Activated CD8-positive, alpha-beta memory T cell treated with anti-CD3 and anti-CD28 coated beads, Interleukin-2, amount 50 U/mL, for 24 hours (primary cell): ENCODE data around the gene DACT1.

ENCODE experiments used
- DNase-seq: peaks from one replicate; pipeline ENCODE4 v3.0.0-alpha.2; 2020; ENCODE audit errors: extremely low read depth

DACT1 gene

DNA sequence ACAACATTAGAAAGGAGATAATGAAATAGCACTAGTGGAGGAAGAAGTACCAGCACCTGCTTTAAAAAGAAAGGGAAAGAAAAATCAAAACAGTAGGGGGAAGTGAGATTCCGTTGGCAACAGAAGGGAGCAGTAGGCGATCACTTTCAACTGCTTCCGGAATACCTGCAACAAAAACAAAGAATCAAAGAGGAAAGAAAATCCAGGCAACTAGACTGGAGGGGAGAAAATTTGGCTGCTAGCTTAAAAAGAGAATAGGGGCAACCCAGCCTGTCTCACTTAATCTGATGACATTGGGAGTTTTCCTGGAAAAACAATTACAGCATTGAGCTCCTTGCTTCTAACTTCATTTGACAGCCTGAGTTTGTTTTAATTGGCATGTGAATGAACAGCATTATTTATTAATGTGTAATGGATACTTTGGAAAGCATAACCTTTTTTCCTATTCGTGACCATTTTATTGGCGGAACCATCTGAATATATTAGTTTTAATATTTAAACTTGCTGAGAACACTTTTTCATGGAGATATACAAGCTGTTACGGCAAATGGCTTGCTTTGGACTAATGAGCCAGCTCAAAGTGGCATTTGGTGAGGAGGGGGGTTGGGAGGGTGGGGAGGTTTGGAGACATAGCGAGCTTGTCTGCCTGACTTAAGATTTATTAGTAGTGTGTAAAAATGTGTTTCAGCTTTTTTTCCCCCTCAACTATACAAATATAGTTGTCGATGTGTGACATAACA lies 2.5 kb upstream of the DACT1 start:
- DNase-seq, result no peak

DNA sequence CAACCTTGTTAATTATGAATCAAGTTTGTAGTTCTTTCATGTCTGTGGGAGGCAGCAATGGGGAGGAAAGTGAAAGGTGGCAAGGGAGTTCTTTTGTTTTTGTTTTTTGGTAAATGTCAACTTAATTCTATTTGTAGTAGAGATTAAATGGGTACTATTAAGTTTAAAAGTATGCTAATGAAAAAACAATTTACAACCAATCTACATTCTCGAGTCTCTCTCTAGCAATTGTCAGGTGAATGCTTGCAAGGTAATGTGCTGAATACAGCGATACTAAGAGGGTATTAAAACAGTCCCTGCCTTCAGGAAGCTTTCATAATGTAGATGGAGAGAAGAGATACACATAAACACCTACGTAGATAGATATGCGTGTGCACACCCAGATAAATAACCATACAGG lies 1.6 kb upstream of the DACT1 start:
- DNase-seq, result no peak

DNA sequence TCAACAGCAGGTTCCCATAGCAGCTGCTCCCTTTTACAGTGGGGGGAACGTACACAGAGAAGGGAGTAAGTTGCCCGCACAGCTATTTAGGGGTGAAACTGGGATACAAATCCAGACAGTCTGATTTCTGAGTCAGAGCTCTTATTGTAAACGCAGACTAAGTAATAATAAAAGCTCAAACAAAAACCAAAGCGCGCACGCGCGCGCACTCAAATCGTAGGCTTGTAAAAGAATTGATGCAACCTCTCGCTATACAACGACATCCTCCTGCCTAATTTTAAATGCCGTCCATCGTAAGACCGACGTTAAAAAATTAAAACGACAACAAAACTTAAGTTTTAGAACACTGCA lies 747 bp upstream of the DACT1 start:
- no peak for DNase-seq

DNA sequence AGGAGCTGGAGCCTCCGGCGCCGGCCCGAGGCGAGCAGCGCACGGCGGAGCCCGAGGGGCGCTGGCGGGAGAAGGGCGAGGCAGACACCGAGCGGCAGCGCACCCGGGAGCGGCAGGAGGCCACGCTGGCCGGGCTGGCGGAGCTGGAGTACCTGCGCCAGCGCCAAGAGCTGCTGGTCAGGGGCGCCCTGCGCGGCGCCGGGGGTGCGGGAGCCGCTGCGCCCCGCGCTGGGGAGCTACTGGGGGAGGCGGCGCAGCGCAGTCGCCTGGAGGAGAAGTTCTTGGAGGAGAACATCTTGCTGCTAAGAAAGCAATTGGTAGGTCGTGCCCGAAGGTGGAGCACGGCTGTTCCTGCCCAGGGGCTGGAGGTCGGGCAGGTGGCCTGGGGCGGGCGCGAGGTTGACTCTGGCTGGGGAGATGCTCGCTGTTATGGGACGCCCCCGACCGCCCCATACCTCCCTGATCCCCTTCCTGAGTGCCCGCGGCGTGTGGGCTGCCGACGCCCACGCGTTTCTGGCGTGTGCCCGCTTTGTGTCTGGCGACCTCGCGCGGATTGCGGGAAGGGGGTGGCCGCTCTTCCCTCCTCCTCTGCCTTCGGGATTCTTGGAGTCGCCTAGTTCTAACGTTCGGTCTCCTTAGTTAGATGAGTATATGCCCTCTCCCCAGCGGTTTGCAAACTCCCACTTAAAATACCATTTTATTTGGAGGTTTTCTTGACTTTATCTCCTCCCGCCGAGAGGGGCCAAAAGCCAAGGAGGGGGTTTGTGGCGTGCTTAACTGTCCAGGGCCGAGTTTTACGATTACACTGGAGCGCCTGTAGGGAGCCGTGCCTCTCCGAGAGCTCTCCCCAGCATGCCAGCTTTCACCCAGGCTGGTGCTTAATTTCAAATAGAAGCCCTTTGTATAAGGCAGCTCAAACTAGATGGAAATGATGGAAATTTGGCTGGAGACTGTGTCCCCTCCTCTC lies 752 bp downstream of the DACT1 start:
- no peak for DNase-seq

DNA sequence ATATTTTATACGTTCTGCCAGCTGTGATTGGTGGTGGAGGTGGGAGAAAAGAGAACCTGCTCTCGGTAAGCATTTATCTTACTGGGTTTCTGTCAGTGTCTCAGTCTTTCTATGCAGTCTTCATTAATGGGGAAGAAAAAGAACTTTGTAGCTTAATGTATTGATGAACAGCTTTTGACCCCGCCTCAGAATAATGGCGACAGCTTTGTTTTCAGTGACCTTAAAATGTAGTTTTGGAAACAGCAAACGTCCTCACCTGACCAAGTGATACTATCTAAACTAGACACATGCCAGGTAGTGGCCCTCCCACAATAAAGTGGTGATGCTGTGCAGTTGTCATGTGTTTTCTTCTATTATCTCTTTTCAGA lies 1.4 kb downstream of the DACT1 start:
- DNase-seq, result no peak

DNA sequence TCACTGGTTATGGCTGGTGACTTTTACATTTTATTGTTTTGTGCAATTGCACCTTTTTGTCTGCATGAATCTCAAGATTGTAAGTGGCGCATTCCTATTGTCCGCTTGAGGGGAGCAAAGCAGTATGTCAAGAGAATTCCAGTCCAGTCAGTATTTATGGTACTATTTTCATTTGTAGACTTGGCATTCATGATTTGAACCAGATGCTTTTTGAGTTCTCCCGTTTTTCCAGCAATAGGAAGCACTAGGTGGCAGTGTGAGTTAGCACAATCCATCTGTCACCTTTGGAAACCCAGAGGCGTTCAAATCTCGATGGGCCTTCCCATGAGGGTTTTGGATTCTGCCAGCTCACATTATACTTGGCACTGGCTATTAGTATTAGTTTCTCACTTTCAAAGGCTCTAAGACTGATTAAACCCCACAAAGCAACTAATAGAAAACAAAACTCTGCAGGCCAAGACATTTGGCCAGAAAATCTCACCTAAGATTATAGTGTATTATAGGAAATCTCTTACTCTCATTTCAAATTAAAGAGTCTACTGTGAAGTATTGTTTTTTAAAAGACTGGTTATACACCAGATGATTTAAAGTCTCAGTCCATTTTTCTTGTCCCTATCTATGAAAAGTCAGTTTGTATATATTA lies 2.2 kb downstream of the DACT1 start:
- DNase-seq, result no peak

DNA sequence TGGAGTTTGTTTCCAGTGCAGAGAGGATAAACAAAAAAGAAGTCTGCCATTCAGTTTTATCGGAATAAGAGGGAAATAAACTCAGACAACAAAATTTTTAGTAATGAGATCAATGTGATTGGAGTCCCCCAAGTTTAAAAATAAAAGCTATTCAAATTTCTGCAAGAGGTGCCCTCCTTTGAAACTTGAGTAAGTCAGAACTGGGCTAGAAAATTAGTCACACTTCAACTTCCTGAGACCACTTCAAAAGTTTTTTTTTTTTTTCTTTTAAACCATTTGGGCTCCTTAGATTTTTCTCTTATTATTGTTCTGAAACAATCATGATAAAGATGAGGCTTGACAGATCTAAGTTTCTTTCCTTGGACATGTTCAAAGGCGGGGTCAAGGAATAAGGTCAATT lies 3.2 kb downstream of the DACT1 start:
- no peak for DNase-seq

DNA sequence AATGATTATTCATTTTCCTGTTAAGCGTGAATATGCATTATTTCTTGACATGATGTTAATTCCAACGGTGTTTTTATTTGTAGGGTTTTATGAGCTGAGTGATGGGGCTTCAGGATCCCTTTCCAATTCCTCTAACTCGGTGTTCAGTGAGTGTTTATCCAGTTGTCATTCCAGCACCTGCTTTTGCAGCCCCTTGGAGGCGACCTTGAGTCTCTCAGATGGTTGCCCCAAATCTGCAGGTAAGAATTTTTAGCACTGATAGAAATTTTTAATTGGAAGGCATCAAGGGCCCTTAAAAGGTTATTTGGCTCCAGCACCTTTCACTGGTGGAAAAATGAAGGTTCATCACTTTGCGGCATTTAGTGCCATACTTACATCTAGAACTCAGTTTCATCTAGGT lies 3.7 kb downstream of the DACT1 start:
- DNase-seq, result no peak

DNA sequence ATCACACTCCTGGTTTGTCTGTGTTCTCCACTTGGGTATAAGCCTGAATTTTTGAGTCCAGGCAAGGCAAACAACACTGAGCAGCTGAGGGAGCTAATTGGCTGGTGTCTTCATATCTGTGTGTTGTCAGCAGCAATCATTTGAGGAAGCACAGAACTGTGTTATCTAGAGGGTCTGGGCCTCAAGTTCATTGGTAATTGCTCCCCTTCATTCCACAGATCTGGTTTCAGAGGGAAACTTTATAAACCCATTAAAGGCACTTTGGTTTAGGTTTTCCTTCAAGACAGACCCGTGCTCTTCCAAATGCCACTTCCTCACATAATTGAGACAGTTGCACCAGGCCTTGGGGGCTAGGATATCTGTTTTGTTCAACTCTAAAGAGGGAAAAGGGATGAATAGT lies 5.6 kb downstream of the DACT1 start:
- DNase-seq, result no peak

DNA sequence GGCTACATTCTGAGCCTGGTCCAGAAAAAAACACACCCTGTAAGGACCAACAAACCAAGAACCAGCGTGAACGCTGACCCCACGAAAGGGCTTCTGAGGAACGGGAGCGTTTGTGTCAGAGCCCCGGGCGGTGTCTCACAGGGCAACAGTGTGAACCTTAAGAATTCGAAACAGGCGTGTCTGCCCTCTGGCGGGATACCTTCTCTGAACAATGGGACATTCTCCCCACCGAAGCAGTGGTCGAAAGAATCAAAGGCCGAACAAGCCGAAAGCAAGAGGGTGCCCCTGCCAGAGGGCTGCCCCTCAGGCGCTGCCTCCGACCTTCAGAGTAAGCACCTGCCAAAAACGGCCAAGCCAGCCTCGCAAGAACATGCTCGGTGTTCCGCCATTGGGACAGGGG lies 7.9 kb downstream of the DACT1 start:
- no peak for DNase-seq

DNA sequence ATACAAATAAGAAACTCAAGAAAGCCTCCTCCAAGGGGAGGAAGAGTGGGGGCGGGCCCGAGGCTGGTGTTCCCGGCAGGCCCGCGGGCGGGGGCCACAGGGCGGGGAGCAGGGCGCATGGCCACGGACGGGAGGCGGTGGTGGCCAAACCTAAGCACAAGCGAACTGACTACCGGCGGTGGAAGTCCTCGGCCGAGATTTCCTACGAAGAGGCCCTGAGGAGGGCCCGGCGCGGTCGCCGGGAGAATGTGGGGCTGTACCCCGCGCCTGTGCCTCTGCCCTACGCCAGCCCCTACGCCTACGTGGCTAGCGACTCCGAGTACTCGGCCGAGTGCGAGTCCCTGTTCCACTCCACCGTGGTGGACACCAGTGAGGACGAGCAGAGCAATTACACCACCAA lies 8.7 kb downstream of the DACT1 start:
- no peak for DNase-seq

DNA sequence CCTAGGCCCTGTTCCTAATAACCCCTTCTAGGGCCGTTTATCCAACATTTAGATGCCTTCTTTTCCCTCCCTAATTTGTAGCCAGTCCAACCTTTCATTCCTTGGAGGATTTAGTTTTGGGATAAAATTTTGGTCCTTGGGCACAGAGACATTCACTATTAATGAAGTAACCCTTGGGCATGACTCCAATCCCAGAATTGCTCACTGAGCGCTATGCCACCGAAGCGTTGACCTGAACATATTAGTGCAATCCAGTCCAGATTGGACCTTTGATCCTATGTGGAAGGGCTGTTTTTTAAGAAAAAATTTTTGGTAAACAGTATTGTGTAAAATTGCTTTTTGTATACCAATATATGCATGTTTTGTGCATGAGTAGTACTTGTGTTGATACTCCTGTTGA lies 10.0 kb downstream of the DACT1 start:
- DNase-seq, result no peak

DNA sequence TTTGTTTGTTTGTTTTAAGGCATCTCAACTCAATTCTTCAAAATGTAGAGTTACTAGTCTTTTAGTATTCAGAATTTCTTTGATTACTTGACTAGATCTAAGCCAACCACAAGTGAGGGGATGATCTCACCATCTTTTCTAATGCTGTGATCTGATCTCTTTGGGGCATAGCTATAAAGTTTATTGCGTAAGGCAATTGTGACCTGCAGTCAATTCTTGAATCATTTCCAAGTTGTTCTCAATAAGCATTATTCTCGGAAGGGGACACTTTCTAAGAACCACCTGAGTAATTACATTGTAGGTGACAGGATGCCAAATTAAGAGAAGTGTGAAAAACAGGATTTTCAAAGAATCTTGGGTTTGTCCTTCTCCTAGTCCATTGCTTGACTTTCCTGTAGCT lies 13.1 kb downstream of the DACT1 start:
- no peak for DNase-seq

DNA sequence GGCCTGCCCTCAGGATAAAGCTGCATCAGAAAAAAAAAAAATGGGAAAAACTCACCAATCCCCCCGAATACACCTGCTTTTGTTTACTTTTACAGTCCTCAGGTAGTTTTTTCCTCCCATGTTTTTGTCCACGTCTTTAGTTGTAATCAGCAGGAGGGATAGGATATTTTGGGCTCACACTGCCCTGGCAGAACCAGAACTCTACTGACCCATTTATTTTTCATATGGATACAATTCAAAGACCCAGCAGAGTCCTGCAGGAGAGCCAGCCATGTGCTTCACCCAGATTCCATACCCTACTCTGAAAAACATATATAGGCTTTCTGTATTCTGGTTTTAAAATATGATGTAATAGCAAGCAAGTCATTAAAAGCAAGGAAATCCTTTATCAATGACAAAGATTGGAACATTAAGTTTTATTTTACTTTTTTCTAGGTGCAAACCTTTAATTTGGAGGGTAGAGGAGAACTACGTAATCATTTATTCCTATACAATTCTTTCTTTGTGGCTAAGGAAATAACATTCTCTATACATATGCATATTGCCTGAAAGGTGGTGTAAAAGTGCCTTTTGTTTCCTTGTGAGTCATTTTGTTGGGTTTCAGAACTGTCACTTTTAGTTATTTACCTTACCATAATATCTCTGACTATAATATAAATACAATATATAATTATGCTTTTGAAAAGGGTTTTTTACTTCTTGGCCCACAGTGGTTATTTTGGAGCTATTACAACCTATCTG lies 19.1 kb downstream of the DACT1 start:
- no peak for DNase-seq

DNA sequence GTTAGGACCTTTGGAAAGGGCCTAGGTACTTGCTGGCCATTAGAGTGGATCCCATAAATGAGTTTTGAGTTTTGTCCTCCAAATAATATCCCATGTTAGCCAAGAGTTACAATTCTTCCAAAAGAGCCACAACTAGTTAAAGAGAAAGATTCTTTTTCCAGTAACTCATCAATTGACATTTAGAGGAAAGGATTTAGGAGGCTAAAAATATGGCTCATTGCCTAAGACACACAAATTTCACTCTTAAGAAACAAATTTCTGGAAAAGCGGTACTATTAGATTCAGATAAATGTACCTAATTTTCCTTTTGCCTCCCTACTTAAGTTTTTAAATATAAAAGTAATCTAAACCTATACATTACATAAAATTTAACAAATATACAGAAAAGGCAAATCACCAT lies 21.3 kb downstream of the DACT1 start:
- DNase-seq, result no peak

DNA sequence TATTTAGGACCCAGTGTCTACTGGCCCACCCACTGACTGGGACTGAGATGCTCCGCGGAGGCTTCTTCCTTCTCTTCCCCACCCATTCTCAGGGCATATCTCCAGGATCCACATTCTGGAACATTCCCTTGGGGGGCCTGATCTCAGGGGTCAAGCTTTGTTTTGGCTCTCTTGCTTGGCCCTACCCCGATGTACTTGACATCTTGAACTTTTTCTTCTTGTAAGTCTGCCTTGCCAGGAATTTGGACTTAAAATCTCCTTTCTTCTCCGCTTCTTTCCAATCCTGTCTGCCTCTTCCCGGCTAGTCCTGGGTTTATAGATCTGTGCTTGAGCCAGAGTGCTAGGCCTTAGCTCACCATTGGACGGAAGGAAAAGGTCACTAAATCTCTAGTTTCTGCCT lies 22.1 kb downstream of the DACT1 start:
- DNase-seq, result no peak

DNA sequence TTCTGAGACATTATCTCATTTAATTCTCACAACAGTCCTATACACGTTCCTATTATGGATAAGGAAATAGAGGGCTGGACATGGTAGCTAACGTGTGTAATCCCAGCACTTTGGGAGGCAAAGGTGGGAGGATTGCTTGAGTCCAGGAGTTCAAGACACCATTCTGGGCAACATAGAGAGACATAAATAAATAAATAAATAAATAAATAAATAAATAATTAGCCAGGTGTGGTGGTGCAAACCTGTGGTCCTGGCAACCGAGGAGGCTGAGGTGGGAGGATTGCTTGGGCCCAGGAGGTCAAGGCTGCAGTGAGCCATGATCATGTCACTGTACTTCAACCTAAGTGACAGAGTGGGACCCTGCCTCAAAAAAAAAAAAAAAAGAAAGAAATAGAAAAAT lies 22.6 kb downstream of the DACT1 start:
- DNase-seq, result no peak

DNA sequence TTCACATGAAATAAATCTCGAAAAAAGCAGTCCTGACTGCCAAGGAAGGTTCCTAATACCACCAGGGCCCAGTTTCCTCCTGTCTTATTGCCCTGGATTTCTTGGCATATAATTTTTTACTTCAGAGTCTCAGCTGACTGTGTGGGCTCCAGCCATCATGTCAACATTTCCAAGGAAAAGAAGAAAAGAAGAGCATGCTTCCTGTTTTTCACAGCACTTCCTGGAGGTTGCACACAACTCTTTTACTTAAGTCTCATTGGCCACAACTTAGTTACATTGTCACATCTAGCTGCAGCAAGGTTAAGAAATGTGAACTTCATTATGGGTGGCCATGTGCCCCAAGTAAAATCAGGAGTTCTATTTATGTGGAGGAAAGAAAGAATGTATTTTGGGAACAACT lies 24.3 kb downstream of the DACT1 start:
- DNase-seq, result no peak

DNA sequence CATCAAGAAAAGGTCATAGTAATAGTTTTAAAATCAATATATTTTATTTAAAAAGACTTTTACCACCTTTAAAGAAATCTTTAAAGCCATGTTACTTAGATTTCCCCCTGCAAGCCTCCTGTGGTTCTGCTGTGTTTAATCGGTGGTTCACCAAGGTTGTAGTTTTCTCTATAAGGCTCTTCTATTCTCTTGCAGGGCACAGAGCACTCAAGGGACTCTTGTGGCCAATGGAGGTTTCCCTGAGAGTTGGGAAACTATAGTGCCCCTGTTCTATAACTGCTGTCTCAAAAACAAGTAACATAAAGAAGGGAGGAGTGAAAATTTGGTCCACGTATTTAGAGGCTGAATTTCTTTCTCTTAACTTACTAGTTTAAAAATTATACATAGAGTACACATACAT lies 25.0 kb downstream of the DACT1 start:
- no peak for DNase-seq

DNA sequence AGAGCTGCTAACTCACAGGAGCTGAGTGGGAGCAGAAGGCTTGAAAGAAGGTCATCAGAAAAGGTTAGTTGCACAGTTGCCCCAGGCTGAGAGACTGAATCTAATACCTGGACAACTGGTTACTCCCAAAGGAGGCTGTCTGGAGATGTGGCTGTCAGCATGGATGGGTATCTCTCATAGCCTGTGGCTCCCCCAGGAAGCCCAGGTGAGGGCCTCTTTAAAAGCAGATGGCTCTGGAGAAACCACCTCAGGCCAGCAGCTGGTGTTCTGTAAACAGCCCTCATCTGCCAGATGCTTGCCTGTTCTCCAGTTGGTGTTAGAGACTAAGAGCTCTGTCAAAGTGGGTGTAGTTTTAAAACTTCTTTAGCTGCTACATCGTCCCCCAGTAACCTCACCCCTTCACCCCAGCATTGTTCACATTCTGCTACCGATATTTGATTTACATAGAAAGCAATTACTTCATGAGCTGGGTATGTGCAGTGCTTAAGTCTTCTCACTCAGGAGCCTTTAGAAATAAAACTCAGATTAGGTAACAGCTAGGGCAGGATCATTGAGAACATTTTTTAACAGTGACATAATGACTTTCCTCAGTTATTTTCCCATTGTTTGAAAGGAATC lies 25.8 kb downstream of the DACT1 start:
- DNase-seq, result no peak

DNA sequence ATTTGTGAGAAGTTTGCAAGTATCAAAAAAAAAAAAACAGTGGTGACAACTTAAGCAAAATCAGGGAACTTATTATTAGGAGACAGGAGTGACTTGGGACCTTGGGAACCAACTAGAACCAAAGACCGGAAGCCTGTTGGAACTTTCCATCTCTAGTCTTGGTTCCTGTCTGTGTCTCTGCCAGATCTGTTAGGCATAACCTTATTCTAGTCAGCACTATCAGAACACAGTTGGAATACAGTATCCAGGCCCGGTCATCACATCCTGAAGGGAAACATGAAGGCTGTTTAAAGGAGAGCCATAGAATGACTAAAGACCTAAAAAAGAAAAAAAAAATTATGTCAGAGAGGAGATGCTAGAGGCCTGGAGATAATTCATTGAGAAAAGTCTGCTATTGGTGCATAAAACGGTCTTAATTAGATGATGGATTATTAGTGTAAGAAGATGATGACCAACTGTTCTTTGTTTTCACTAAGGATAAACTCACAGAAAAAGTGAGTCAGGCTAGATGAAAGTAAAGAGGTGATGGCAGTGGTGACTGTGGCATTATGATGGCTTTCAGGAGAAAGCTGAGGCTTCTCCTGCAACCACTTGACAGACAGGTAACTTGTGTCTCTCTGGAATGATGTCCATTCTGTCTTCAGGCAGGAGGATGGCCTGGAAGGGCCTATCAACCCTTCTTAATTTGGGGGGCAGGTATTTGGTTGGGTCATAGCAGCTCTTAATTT lies 28.2 kb downstream of the DACT1 start:
- DNase-seq, result no peak
